Measurements from ENCODE around the gene CALY. TPM values are rescaled to one million over a fixed set of nuclear protein-coding genes. Genes with fewer than 3 reads are reported as not detected.
A peak's percentile ranks its signal among the peaks of the same experiment; 100 is the strongest.

CALY gene
- total and polyA plus RNA-seq, 8 donors: 0.22 to 0.55 (median 0.27) TPM; not detected in 5

- Histone ChIP-seq H3K9me3 (no peaks in the 10 kb centered on the region), H3K4me1 (peaks cover 6 to 15% of the 10 kb centered on the region in 2 donors), H3K27me3 (peaks cover 0 to 14% of the 10 kb centered on the region in 2 donors), H3K27ac (peak within 1 kb of the TSS in 1 of 2 donors; percentile 78), H3K36me3 (peaks cover 0 to 19% of the 10 kb centered on the region in 2 donors), H3K4me3 (peak within 1 kb of the TSS; percentile 40 to 55)
- ATAC-seq (peak; percentile 87), DNase-seq (peak in 2 of 4 donors; percentile 60 to 90)
- intact Hi-C loops (cut with DNase I): no loop called here
- no peak for TF ChIP-seq CTCF (IDR thresholded peaks at IDR 0.05)
These were observed 20.8 kb upstream of the CALY start, which contains the start of gene FUOM for GRCh38 chr10:133357285-133358161. Gene FUOM (minus strand): TSS chr10:133358019. CDS start chr10:133358007, 12 bp downstream.

- Histone ChIP-seq H3K4me3 (peak overlapping the region; percentile 40 to 55), H3K36me3 (peaks cover 0 to 11% of the 10 kb centered on the region in 2 donors), H3K27me3 (peaks cover 0 to 19% of the 10 kb centered on the region in 2 donors), H3K4me1 (peaks cover 6 to 15% of the 10 kb centered on the region in 2 donors), H3K27ac (peak overlapping the region in 1 of 2 donors; percentile 78), H3K9me3 (no peaks in the 10 kb centered on the region)
- TF ChIP-seq CTCF (IDR thresholded peaks at IDR 0.05): no peak
- intact Hi-C loops (cut with DNase I): no loop called here
- DNase-seq: no peak
- no peak for ATAC-seq
These were observed 20.0 kb upstream of the CALY start for GRCh38 chr10:133356549-133357284.

- H3K4me3 ChIP-seq: no peak overlapping the region
- no peak for TF ChIP-seq CTCF (IDR thresholded peaks at IDR 0.05)
These were observed 19.3 kb upstream of the CALY start for GRCh38 chr10:133355991-133356390.

GRCh38 chr10:133355266-133355665 is 18.6 kb upstream of the CALY start:
- no peak for ATAC-seq

More at GRCh38 chr10:133355991-133356390, 19.3 kb upstream of the CALY start:
- intact Hi-C loops (cut with DNase I): no loop called here
- ATAC-seq (no peak), DNase-seq (no peak)
- H3K36me3 ChIP-seq: peaks cover 0 to 10% of the 10 kb centered on the region in 2 donors
- H3K27me3 ChIP-seq: peaks cover 0 to 26% of the 10 kb centered on the region in 2 donors
- no peak overlapping the region for H3K27ac ChIP-seq
- peaks cover 6 to 15% of the 10 kb centered on the region in 2 donors for H3K4me1 ChIP-seq
- H3K9me3 ChIP-seq: no peaks in the 10 kb centered on the region

More at GRCh38 chr10:133355266-133355665, 18.6 kb upstream of the CALY start:
- intact Hi-C loops (cut with DNase I): no loop called here
- no peak for TF ChIP-seq CTCF (IDR thresholded peaks at IDR 0.05)
- DNase-seq: peak in 1 of 4 donors; percentile 54
- Histone ChIP-seq H3K9me3 (no peaks in the 10 kb centered on the region), H3K4me3 (no peak overlapping the region), H3K27me3 (peaks cover 0 to 33% of the 10 kb centered on the region in 2 donors), H3K4me1 (peaks cover 6 to 15% of the 10 kb centered on the region in 2 donors), H3K36me3 (peaks cover 0 to 10% of the 10 kb centered on the region in 2 donors), H3K27ac (no peak overlapping the region)

Measured in left lung (tissue), 10 donors.